ENCODE data around the gene ERG.

ERG gene

GRCh38 chr21:38386967-38387366 is 111.3 kb downstream of the ERG start:
- Histone ChIP-seq H3K27ac (no peak overlapping the region), H3K4me3 (no peak overlapping the region)
- DNase-seq (ENCODE audit: low spot score), result no peak
- TF ChIP-seq, protein P1, sequence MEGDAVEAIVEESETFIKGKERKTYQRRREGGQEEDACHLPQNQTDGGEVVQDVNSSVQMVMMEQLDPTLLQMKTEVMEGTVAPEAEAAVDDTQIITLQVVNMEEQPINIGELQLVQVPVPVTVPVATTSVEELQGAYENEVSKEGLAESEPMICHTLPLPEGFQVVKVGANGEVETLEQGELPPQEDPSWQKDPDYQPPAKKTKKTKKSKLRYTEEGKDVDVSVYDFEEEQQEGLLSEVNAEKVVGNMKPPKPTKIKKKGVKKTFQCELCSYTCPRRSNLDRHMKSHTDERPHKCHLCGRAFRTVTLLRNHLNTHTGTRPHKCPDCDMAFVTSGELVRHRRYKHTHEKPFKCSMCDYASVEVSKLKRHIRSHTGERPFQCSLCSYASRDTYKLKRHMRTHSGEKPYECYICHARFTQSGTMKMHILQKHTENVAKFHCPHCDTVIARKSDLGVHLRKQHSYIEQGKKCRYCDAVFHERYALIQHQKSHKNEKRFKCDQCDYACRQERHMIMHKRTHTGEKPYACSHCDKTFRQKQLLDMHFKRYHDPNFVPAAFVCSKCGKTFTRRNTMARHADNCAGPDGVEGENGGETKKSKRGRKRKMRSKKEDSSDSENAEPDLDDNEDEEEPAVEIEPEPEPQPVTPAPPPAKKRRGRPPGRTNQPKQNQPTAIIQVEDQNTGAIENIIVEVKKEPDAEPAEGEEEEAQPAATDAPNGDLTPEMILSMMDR (IDR thresholded peaks at IDR 0.05), result no peak

DNA sequence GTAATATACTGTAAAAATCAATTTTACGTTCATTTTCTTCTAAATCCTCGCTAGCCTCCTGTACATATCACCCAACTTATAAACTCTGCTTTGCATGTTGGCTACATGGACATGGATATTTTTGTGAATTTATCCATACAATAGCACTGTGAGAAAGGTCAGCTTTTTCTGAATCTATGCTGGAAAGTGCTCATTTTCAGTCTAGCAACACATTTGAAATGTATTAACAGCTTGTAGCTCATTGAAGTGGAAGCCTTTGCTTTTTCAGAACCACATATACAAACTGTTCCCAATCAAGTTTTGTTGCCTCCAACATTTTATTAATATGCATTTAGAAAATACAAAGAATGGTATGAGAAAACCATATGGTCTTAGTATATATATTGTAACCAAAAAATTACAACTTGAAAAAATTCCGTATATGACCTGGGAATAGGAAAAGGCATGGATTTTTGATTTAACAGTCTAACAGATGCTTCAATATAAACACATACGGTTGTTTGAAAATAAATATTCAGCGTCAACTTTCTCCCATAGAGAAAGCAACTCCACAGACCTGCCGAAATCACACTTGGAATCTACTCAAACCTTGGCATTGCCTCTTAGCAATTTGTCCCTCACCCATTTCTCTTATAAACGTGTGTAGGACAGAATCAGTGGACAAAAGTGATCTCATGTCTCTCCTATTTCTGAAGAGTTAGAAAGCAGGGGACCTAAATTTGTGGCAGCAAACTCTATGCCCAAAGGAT is 112.7 kb downstream of the ERG start:
- Histone ChIP-seq H3K4me3 (no peak overlapping the region), H3K27ac (no peak overlapping the region)

DNA sequence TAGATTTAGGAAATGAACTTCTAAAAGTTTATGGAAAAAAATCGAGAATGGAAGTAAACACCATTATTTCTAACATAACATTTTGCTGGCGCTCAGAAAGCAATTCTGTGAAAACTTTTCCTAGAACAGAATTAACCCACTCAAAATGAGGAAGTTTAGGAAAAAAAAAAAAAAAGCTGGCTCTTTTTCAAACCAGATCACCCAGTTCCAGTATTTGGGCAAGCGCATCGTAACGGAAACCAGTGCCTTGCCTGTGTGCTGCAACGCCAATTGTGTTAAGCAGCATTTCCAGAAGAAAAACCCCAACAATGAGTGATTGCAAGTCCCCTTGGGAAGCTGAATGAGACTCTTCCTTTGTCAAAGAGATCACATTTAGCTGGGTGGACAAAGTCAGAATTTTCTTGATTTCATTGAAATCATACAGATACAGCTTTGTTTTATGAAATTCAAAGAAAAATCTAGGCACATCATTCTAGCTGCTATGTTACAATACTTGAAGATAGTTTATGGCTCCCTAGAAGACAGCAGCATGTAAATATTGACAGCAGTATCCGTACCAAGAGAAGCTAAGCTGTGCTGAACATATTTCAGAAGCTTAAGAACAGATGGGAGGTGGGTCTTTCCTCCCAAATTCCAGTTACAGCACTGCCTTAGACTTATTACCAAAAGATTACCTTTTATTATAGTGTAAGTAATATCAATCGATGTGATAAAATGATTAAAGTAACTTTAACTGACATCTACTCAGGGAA is 113.4 kb downstream of the ERG start:
- DNase-seq (ENCODE audit: low spot score), result no peak
- Histone ChIP-seq H3K4me3 (no peak overlapping the region), H3K27ac (no peak overlapping the region)
- TF ChIP-seq, protein P1 (IDR thresholded peaks at IDR 0.05), result no peak

More for the DNA sequence above, 112.7 kb downstream of the ERG start:
- TF ChIP-seq, protein P1 (IDR thresholded peaks at IDR 0.05), result no peak
- DNase-seq (ENCODE audit: low spot score), result no peak

DNA sequence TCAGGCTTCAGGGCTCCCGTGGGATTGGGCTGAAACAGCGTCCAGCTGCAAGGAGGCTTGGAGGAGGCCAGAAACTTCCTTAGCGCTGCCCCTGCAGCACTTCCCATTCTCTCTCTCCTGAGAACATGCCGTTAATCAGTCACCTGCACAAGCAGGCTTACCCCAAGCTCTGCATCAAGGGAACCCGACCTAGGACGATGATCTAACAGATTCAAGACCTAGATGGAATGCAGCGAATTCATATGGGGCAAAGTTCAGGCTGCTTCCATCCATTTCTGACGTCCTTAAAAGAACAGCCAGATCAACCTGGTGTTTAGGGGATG is 114.1 kb downstream of the ERG start:
- TF ChIP-seq, protein P1 (IDR thresholded peaks at IDR 0.05), result no peak
- Histone ChIP-seq H3K4me3 (no peak overlapping the region), H3K27ac (no peak overlapping the region)
- no peak for DNase-seq (ENCODE audit: low spot score)

- H3K4me3 ChIP-seq, result no peak overlapping the region
- DNase-seq (ENCODE audit: low spot score), result no peak
- H3K27ac ChIP-seq, result no peak overlapping the region
- TF ChIP-seq, protein P1 (IDR thresholded peaks at IDR 0.05), result no peak
Observed at GRCh38 chr21:38383411-38384237, 114.7 kb downstream of the ERG start.

GRCh38 chr21:38380481-38381137 is 117.7 kb downstream of the ERG start:
- no peak for DNase-seq (ENCODE audit: low spot score)
- TF ChIP-seq, protein P1 (IDR thresholded peaks at IDR 0.05), result no peak
- Histone ChIP-seq H3K4me3 (no peak overlapping the region), H3K27ac (peak overlapping the region in 1 of 2 donors; percentile 61)
